Dedifferentiated amniotic fluid mesenchymal stem cell (primary cell): ENCODE data around the gene NRG3.

ENCODE experiments used
- DNase-seq: peaks from one replicate; pipeline ENCODE4 v3.0.0-alpha.2; 2016; ENCODE audit errors: extremely low spot score

Gene NRG3

DNA sequence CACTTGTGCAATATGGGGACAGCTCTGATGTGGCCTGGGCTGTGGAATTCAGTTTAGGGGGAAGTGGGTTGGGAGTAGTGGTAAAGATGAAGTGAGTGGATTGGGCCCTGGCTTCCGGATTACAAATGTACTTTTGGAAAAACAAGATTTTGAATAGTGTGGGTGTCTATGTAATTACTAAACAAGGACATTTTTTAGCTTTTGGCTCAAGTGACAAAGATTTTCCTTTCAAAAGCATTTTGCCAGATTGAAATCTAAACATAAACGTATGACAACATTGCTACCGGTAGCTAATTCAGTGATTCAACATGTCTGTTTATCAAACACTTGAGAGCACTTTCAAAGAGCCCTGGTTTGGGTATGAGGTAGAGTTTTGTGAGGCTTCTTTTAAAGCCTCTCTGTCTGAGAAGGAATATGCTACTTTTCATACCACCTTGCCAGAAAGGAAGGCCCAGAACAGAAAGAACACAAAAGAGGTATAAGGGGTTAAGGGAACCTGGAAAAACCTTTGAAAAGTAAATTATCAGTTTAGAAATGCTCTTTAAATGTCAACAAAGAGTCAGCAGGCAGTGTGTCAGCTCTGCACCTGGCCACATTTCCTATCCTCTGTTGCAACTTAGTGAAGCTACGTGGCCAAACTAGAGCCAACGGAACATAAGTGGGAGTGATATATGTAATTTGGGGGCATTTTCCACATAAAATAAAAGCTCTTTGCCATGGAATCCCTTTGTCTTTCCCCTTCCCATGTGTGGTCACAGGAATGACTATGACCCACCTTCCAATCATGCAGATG, 516.1 kb downstream of the NRG3 start:
- DNase-seq, result no peak

GRCh38 chr10:82391971-82392370, 517.0 kb downstream of the NRG3 start:
- DNase-seq, result no peak

- DNase-seq, result no peak
Measured at GRCh38 chr10:82392533-82392932, 517.5 kb downstream of the NRG3 start.

DNA sequence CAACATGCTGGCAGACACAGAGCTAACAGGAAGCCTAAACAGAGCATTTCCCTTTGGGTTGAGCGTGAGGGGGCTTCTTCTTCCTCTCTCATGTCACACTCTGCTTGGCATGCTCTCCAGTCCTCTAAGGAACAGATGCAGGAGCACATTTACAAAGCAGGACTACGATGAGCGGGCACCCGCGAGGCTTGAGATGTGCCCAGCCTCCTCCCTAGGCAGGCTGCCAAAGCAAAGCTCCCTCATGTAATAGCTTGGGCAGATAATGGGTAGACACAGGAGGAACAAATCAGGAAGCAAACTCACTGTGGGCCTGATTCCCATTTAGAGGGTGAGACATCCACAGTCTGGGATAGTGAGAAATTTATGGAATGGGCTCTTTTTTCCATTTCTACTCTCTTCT, 519.1 kb downstream of the NRG3 start:
- DNase-seq, result no peak

DNA sequence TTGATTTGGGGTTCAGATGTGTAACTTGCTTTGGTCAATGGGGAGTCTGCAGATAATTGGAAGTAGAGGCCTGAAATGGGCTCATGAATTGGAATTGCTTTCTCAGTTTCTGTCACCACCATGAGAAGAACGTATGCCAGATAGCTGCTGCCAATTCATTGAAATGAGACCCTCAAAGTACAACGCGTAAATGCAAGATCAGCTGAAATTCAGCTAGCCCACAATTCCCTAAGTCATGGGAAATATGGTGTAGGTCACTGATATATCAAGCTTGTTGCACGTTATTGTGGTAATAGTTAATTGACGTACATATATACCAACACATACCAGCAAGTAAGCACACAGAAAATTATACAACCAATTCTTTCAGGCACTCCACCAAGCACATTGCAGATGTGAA, 520.0 kb downstream of the NRG3 start:
- no peak for DNase-seq

DNA sequence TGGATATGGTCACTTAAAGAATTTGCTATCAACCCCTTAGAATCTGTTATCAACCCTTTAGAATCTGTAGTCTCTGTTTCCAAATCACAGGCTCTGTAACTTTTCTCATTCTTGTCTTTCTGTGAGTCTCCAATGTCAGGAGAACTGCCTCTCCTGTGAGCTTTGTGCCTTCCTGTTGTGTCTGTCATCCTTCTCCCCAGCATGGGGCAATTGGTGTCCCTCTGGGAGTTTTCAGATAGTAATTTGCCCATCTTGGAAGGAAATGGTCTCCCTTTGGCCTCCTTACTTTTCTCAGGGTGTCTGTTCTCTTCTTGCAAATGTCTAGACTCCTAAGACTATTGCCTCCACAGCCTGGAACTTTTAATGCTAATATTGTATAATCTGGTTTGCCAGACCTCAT, 521.9 kb downstream of the NRG3 start:
- no peak for DNase-seq

GRCh38 chr10:82397854-82398253, 522.9 kb downstream of the NRG3 start:
- DNase-seq, result no peak

GRCh38 chr10:82399850-82400249, 524.9 kb downstream of the NRG3 start:
- no peak for DNase-seq

DNA sequence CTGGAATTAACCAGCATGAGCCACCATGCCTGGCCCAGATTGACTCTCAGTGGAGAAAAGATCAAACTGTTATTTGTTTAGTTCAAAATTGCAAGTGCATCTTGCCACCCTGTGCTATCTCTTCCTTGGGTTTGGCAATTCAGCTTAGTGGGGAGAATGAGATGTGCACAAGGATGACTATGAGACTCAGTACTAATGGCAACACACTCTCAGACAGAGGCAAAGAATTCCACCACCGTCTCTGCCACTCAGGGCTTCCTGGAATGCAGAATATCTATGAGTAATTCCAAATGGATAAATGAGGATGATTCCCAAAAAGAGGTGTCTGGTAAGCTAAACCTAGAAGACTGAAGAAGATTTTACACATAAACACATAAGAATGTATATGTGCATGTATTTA, 525.8 kb downstream of the NRG3 start:
- DNase-seq, result no peak

DNA sequence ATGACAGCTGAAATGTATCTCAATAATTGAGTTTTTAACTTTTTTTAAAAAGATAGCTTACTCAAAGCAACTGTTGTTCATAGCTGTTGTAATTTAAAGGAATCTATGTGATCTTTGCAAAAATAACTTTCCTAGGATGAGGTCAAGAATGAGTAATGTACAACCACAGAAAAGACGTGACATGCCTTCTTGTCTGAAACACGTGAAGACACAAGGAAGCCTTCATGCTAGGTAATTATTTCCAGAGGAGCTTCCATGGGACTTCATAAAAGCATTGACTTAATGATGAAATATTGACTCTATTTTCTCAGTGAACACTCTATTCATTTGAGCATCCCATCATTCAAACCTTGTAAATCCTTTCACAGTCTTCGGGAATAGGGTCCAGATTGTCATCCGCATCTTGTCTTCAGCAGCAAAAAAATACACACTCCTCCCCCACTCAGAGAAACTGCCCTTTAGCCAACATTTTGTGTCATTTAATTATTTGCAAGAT, 528.0 kb downstream of the NRG3 start:
- no peak for DNase-seq

- DNase-seq, result no peak
Measured at GRCh38 chr10:82409671-82410070, 534.7 kb downstream of the NRG3 start.

GRCh38 chr10:82411416-82411815, 536.4 kb downstream of the NRG3 start:
- no peak for DNase-seq

GRCh38 chr10:82420001-82420400, 545.0 kb downstream of the NRG3 start:
- DNase-seq, result no peak

GRCh38 chr10:82429302-82429701, 554.3 kb downstream of the NRG3 start:
- DNase-seq, result no peak

- DNase-seq, result no peak
Measured at GRCh38 chr10:82438277-82438676, 563.3 kb downstream of the NRG3 start.

DNA sequence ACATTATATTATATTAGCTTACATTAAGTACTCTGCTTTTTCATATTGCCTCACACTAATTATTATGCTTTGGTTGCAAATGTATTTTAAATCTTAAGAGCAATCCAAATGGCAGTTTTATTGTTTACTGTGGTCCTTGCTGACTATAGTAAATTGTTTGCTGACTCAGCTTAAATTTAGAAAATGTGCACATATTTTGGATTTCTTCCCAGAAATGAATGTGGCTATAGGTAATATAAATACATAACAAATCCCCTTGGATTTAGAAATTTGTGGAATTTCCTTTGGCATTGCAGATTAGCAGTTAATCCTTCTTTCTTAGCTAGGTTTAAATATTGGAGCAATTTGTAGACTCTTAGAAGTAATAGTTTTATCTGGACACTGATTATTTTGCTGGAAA, 565.8 kb downstream of the NRG3 start:
- no peak for DNase-seq

- no peak for DNase-seq
Measured at GRCh38 chr10:82452046-82452445, 577.1 kb downstream of the NRG3 start.

DNA sequence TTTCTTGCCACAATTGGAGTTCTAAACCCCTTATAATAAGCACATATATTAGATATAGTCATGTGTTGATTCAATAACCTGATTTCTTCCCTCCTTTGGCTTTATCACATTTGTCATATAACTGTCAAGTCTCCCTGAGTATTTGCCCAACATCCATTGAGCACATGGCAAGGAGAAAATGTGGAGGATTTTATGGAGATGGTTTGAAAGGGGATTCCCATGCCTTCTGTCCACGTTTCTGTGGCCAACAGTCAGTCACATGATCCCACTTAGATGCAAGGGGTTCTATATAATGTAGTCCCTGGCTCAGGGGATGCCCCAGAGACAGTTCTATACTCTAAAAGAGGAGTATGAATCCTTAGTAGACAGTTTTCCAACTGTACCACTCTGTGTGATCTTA, 577.7 kb downstream of the NRG3 start:
- DNase-seq, result no peak

DNA sequence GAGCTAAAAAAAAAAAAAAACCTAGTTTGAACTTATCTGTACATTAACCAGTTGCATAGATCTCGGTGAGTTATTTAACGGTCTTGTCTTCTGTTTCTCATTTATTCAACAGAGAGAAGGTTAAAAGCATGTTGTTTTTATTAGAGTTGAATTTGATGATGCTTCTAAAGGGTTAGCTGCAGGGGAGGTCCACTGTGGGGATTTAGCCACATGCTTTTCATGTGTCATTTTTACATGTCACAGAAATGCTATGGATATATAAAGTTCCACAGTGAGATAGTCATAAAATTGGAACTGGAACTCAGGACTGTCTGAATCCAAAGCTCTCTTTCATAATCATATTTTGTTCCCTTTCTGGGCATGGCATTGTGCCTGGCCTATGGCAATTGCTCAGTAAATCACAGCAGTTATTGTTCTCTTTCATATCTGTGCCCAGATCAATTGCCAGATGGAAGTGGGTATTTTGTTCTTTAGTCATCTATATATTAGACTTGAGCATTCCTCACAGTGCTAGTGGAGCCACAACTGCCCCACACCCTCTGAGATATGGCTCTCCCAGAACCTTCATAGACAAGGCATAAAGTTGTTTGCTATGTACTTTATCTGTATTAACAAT, 578.8 kb downstream of the NRG3 start:
- no peak for DNase-seq

DNA sequence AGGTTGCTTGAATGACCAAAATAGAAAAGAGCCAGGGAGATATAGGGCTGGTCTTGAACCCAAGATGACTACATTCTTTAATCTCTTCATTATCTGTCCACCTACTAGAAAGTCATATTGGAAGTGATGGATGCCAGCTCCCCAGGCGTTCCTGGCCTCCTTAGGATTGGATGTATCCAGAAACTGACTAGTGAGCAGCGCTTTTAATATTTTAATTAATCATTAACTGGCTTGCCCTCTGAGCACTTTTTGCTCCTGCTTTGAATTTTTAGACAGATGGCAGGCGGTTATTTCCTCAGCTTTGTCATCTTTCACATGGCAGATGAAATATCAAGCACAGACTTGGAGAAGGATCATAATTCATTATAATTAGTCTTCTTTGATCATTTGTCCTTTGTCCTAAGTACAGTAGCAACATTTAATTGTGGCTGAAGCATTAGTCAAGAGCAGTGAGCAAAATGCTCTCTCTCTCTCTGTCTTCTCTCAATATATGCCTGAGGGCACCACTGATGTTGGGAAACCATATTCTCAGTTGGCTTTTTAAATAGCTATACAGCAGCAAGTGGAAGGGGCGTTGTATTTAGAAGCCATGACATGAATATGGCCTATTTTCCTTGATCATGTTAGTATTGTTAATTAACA, 588.0 kb downstream of the NRG3 start:
- DNase-seq, result no peak

DNA sequence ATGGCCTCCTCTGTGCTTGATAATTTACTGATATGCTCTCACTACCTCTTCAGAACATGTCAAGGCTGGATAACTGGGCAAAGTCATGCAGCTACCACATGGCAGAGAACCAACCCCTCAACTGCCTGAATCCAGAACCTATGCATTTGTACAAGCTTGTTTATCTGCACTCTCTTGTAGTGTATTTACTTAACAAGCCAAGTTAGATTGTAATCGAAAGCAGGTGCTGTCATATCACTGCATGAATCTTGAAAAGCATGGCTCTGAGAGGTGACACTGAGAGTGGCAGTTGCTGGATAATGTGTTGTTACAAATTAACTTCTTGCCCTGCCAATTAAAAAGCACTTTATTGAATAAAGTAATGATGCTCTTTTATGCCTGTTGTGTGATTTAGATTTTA, 588.6 kb downstream of the NRG3 start:
- no peak for DNase-seq

- no peak for DNase-seq
Measured at GRCh38 chr10:82464191-82464818, 589.3 kb downstream of the NRG3 start.

DNA sequence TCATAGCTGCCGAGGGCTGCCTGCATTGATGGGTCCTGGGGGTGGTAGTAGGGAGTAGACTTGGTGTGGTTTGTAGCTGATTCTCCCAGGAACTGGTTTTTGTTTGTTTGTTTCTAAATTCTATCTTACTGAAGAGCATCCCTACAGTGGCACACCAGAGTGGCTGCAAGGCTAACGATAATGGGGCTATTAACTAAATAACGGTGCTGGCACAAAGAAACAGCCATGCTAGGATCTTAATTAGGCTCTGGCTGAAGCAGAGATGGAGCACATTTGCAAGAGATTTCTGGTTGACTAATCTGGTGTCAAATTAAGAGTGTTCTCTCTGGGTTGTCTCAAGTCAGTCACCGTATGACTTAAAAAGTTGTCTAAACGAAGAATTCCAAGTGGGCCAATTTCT, 590.0 kb downstream of the NRG3 start:
- DNase-seq, result no peak
